Lung (tissue), 16 donors: ENCODE data around the gene TAS2R7. TPM values are rescaled to one million over a fixed set of nuclear protein-coding genes. Genes with fewer than 3 reads are reported as not detected.

Experiments
- ATAC-seq: fragments of 200-7000 bp; cut with Tn5 transposase; one replicate; pipeline ENCODE4 v1.9.1; 2020; ENCODE audit warnings: moderate number of reproducible peaks; ENCODE audit not compliant: insufficient read depth, low FRiP score
- DNase-seq, 3 donors: peaks; one replicate each; pipeline ENCODE4 v3.0.0-alpha.2; 2013 to 2017
- H3K27ac ChIP-seq, 2 donors: one replicate each; pipeline ENCODE4 v1.5.1; 2013; ENCODE audit warnings: mild to moderate bottlenecking in 2 of 2, moderate library complexity in 2 of 2, control low read depth in 1 of 2, inconsistent platforms in 1 of 2, low read depth in 1 of 2, low read length in 1 of 2
- H3K27me3 ChIP-seq, 3 donors: one replicate each; pipeline ENCODE4 v1.5.1; 2013; ENCODE audit warnings: low read length in 2 of 3; ENCODE audit not compliant: control insufficient read depth in 3 of 3, insufficient read depth in 3 of 3
- H3K36me3 ChIP-seq, 4 donors: one replicate each; pipeline ENCODE4 v1.5.1; 2013; ENCODE audit warnings: low read length in 4 of 4, mild to moderate bottlenecking in 1 of 4, moderate library complexity in 1 of 4; ENCODE audit not compliant: control insufficient read depth in 4 of 4, insufficient read depth in 4 of 4
- H3K4me1 ChIP-seq, 5 donors: one replicate each; pipeline ENCODE4 v1.5.1; 2013; ENCODE audit warnings: low read length in 5 of 5, mild to moderate bottlenecking in 2 of 5, moderate library complexity in 1 of 5; ENCODE audit not compliant: control insufficient read depth in 5 of 5, insufficient read depth in 5 of 5
- H3K4me3 ChIP-seq: one replicate; pipeline ENCODE4 v1.5.1; 2013; ENCODE audit warnings: mild to moderate bottlenecking, control low read depth, moderate library complexity
- H3K9ac ChIP-seq, 2 donors: one replicate each; pipeline ENCODE4 v1.5.1; 2013; ENCODE audit warnings: low read length in 2 of 2, control low read depth in 1 of 2; ENCODE audit not compliant: insufficient read depth in 1 of 2
- H3K9me3 ChIP-seq, 4 donors: one replicate each; pipeline ENCODE4 v1.5.1; 2013; ENCODE audit warnings: low read length in 3 of 4, mild to moderate bottlenecking in 1 of 4, moderate library complexity in 1 of 4; ENCODE audit not compliant: control insufficient read depth in 4 of 4, insufficient read depth in 3 of 4
- WGBS, 2 donors: extraction: QIAGEN DNeasy Blood & Tissue Kit; methylation state at CpG; one replicate each; pipeline ENCODE4 v1.1.7; 2013; 5-methylcytosine and 5-hydroxymethylcytosine counted together
- long read RNA-seq, 5 donors: transcript quantifications; one replicate each; lab custom pipeline, GENCODE V29; 2026
- polyA plus RNA-seq, 2 donors: library from polyadenylated mRNA; stranded (reverse); fragments of 200-250 nt; gene quantifications; one replicate each; pipeline ENCODE4 v1.2.1, GENCODE V29; 2013
- total RNA-seq, 2 donors: library from RNA; depleted of rRNA in 1 of 2; stranded (reverse); fragments of >200 nt in 1 of 2; gene quantifications; one replicate each; pipeline ENCODE4 v1.2.1, GENCODE V29; 2014 to 2021
- TF ChIP-seq, protein P1 (sequence below): IDR thresholded peaks from 2 replicates; pipeline ENCODE4 v1.5.1; 2012; ENCODE audit warnings: mild to moderate bottlenecking; ENCODE audit errors: control extremely low read depth, extremely low read depth
- donor health status: control.
- donor health status: control.
- donor health status: Bipolar disorder and iron deficiency.
- donor health status: healthy.
- donor health status: DM: yes; HTN: yes; CAD: no.

TAS2R7 gene, protein sequence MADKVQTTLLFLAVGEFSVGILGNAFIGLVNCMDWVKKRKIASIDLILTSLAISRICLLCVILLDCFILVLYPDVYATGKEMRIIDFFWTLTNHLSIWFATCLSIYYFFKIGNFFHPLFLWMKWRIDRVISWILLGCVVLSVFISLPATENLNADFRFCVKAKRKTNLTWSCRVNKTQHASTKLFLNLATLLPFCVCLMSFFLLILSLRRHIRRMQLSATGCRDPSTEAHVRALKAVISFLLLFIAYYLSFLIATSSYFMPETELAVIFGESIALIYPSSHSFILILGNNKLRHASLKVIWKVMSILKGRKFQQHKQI
- under 1 TPM in 1 of 2 donors, not detected in 1; 0.31 TPM for total RNA-seq
- not detected for polyA plus RNA-seq
- long read RNA-seq, donor 1, result 0 reads
- long read RNA-seq, donor 2, result 0 reads
- long read RNA-seq, donor 3, result 0 reads
- long read RNA-seq, donor 4, result 0 reads
- long read RNA-seq, donor 5, result 0 reads

DNA sequence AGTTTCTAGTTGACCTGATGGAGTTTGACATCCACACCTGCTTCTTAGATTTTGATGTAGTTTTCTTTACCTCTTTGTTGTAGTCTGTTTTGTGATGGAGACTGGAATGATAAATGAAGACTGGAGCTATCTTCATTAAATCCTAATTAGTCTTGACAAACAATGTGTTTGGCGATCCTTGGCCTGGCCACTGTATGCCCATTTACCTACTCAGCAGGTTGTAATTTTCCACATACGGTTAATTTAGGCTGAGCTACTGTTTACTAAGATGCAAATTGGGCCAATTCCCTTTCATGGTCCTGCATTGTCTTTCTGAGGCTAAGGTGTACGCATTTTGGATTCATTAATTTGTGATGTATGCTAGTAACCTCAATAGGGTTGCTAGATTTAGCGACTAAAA is at the start of gene TAS2R7:
TSS of gene TAS2R7 (minus strand) at position 41 of the 400 bp plus-strand sequence. CDS start 57 bp downstream, outside the sequence.
- Histone ChIP-seq H3K9ac (no peak within 1 kb of the TSS), H3K36me3 (no peaks in the 10 kb centered on the region), H3K27ac (no peak within 1 kb of the TSS), H3K4me1 (no peaks in the 10 kb centered on the region), H3K27me3 (no peaks in the 10 kb centered on the region), H3K4me3 (no peak within 1 kb of the TSS), H3K9me3 (no peaks in the 10 kb centered on the region)
- ATAC-seq, result no peak
- WGBS, 2 donors, result 69 to 79% methylated on average over 4 of the region's 4 CpGs
- TF ChIP-seq, protein P1, sequence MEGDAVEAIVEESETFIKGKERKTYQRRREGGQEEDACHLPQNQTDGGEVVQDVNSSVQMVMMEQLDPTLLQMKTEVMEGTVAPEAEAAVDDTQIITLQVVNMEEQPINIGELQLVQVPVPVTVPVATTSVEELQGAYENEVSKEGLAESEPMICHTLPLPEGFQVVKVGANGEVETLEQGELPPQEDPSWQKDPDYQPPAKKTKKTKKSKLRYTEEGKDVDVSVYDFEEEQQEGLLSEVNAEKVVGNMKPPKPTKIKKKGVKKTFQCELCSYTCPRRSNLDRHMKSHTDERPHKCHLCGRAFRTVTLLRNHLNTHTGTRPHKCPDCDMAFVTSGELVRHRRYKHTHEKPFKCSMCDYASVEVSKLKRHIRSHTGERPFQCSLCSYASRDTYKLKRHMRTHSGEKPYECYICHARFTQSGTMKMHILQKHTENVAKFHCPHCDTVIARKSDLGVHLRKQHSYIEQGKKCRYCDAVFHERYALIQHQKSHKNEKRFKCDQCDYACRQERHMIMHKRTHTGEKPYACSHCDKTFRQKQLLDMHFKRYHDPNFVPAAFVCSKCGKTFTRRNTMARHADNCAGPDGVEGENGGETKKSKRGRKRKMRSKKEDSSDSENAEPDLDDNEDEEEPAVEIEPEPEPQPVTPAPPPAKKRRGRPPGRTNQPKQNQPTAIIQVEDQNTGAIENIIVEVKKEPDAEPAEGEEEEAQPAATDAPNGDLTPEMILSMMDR, result no peak
- no peak for DNase-seq

DNA sequence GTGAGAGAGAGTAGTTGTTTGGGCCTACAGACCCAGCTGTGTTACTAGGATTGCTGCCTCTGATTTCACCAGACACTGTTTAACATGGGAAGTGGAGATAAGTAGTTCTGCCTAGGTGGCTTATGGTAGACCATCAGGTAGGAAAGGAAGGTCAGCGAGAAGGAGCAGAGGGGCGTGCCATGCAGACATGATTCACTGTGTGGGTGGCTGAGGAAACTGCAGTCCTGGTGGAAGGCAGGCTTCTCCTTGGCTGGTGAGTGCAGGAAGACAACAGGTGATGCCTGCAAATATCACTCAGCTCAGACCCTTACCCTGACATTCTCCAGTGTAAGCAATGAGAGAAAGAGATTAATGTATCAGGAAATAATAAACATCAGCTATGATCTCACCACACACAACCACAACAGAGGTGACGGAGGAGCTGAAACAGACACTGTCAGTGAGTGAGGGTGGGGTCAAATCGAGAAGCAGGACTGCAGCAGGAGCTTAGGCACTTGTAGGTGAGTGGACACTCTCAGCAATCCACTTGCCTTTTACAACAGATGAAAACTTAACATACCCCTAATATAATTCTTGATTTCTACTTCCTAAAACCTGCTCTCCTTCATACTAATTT is 48.9 kb upstream of the TAS2R7 start:
- H3K9ac ChIP-seq, result no peak overlapping the region
- H3K27ac ChIP-seq, result no peak overlapping the region
- H3K4me1 ChIP-seq, result peaks cover 0 to 2% (median 0%) of the 10 kb centered on the region in 5 donors
- WGBS, 2 donors, result 86 to 92% methylated on average over 4 of the region's 4 CpGs
- DNase-seq, result no peak
- peaks cover 0 to 6% (median under 1%) of the 10 kb centered on the region in 4 donors for H3K9me3 ChIP-seq
- TF ChIP-seq, protein P1, result no peak
- H3K27me3 ChIP-seq, result no peaks in the 10 kb centered on the region
- no peak for ATAC-seq
- peaks cover 0 to 9% (median 3%) of the 10 kb centered on the region in 4 donors for H3K36me3 ChIP-seq
- H3K4me3 ChIP-seq, result no peak overlapping the region

DNA sequence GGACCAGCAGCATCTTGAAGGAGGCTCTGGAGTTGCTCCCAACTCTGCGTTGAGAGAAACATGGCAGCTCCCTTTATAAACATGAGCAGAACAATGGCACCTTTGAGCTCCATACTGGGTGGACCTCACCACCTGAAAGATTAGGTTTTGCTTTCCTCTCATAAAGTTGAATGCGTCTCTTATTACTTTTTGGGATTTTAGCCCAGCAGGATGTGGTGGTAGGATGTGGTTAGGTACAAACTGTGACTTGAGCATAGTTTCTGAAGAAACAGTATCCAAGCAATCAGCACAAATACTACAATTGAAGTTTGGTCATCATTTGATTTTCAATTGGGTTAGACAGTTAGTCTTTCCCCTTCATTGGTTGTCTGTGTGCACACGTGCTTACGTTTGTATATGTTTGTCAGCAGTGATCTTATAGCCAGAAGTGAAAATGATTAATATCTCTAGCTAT is 47.0 kb upstream of the TAS2R7 start, which contains the start of gene PRR4:
TSS of gene PRR4 (minus strand) at position 51 of the 454 bp plus-strand sequence. CDS start at position 13, 38 bp downstream.
- H3K9ac ChIP-seq, result no peak within 1 kb of the TSS
- no peak within 1 kb of the TSS for H3K27ac ChIP-seq
- WGBS, 2 donors, result 78 to 88% methylated on average over 4 of the region's 4 CpGs
- H3K36me3 ChIP-seq, result peaks cover 0 to 9% (median 0%) of the 10 kb centered on the region in 4 donors
- no peaks in the 10 kb centered on the region for H3K9me3 ChIP-seq
- TF ChIP-seq, protein P1, result no peak
- no peak for ATAC-seq
- peaks cover 0 to 2% (median 0%) of the 10 kb centered on the region in 5 donors for H3K4me1 ChIP-seq
- no peak for DNase-seq
- H3K27me3 ChIP-seq, result no peaks in the 10 kb centered on the region
- H3K4me3 ChIP-seq, result no peak within 1 kb of the TSS
